NK-92 treated with Interleukin-12 subunit alpha and Interleukin-12 subunit beta, amount 100 ng/mL, for 24 hours (cell line): ENCODE measurements around the gene AGAP1.
"Not testable (repeated sequence)": the region's sequence is repeated elsewhere in the genome, so short reads cannot be mapped to it uniquely, and the experiment has no call there.

Source experiments
- DNase-seq: peaks from one replicate; lab custom pipeline; 2025; lab: John Stamatoyannopoulos, UW

Gene AGAP1

DNA sequence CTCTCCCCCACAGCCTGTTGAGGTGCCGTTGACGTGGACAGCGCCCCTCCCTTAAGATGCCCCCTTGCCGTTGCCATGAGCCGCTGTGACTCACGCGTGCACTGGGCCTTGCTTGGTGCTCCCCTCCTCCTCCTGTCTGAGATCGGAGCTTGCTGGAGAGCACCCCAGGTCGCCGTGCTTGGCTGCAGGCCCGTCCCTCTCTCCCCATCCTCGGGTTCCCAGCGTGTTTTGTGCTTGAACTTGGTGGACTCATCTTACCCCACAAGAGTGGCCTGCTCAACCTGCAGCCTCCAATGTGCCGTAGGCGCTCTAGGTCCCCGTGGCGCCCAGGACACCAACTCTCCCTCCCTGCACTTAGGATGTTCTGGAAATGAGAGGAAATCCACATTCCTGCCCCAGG is 634.5 kb downstream of the AGAP1 start:
- no peak for DNase-seq

DNA sequence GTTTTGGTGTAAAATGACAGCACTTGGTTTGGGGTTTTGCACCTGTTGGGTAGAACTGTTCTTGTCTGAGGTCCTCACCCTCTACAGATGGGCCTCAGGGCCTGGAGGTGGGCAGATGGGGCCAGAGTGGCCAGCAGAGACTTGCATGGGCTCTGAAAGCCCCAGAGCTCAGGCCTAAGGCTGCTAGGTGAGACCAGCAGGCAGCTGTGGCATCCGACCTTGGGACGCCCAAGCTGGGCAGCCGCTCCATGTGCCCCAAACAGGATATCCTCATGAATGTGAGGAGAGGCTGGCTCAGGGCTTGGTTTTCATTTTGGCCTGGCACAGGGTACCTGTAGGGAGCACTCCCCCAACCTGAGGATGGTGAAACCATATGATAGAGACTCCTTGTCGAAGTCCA is 636.1 kb downstream of the AGAP1 start:
- no peak for DNase-seq

DNA sequence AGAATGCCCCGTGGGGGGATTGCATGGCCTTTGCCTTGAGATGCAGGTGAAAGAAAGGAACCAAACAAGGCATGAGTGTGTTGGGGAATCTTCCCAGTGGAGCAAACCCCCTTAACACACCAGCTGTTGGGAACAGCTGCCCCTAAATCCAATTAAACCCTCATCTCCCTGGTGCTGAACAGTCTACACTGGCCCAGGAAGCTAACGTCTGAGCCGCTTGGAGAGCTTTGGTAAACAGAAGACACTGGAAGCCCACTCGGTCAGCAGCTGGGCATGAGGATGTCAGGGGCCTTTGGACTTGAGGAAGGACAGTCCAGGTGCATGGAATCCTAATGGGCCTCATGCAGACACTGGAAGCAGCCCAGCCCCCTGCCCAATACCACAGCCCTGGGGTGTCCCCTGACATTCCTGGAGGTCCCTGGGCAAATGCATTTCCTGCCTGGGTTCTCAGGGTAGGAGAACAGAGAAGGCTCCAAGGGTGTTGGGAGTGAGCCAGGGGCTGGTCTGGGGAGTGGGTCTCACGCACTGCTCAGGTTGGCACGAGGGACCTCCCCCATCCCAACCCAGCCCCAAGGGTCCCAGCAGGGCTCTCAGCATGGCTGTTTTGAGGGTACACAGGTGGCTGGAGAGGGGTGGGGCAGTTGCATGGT is 636.6 kb downstream of the AGAP1 start:
- no peak for DNase-seq

GRCh38 chr2:236131073-236131692 is 637.3 kb downstream of the AGAP1 start:
- DNase-seq, result no peak

GRCh38 chr2:236133410-236134012 is 639.7 kb downstream of the AGAP1 start:
- no peak for DNase-seq

GRCh38 chr2:236136538-236136937 is 642.7 kb downstream of the AGAP1 start:
- no peak for DNase-seq

DNA sequence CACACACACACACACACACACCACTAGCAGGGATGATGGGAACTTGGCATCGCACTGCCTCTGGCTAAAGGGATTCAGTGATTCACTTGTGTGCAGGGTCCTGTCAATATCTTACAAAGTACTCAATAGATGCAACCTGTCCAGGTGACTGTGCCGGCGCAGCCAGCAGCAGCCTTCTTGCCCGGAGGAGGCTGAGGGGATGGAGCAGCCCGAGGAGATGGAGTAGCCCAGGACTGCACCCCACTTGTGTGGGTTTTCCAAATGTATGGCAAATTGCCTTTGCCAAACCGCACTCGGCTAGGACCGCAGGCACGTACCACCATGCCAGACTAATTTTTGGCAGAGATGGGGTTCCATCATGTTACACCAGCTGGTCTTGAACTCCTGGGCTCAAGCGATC is 643.2 kb downstream of the AGAP1 start:
- no peak for DNase-seq

DNA sequence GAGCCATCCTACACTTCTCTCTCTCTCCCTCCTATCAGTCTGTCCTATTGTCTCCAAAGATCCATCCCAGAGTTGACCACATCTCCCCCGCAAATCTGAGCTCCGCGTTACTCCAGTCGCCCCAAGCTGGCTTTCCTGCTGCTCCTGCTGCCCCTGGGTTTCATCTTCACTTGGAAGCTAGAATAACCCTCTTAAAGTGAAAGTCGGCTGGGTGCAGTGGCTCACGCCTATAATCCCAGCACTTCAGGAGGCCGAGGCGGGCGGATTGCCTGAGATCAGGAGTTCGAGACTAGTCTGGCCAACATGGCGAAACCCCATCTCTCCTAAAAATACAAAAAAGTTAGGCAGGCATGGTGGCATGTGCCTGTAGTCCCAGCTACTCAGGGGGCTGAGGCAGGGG is 647.8 kb downstream of the AGAP1 start:
- DNase-seq, result not testable (repeated sequence)

- DNase-seq, result no peak
Measured at GRCh38 chr2:236143811-236144210, 650.0 kb downstream of the AGAP1 start.

DNA sequence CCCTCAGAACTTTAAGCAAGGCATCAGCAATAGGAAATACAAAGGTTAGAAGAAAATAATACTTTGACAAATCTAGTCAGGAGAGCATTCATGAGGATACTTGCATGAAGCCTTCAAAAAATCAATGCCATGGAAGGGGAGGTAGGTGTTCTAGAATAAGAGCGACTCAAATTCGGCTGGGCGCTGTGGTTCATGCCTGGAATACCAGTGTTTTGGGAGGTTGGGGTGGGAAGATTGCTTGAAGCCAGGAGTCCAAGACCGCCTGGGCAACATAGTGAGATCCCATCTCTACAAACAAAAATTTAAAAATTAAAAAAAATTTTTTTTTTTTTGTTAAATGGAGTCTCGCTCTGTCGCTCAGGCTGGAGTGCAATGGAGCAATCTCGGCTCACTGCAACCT is 652.6 kb downstream of the AGAP1 start:
- DNase-seq, result no peak

- DNase-seq, result no peak
Measured at GRCh38 chr2:236155406-236155805, 661.6 kb downstream of the AGAP1 start.

GRCh38 chr2:236156095-236156859 is 662.4 kb downstream of the AGAP1 start:
- no peak for DNase-seq

- no peak for DNase-seq
Measured at GRCh38 chr2:236156860-236157194, 663.0 kb downstream of the AGAP1 start.

DNA sequence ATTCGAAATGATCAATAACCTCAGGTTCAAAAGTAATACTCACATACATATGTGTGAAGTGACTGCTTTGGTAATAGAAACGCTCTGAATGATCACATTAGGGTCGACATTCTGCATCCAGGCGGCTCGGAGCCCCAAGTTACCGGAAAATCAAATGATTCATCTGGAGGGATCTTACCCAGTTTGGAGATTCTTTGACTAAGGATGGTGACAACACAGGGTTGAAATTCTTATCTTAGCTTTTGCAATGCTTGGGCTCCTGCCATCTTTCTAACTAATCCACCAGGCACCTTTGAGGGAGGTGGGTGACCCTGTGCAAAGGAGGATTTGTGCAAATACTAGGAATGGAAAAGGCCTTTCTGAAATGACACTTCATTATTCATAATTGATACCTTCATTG is 663.5 kb downstream of the AGAP1 start:
- no peak for DNase-seq

- DNase-seq, result no peak
Measured at GRCh38 chr2:236157815-236158498, 664.1 kb downstream of the AGAP1 start.

DNA sequence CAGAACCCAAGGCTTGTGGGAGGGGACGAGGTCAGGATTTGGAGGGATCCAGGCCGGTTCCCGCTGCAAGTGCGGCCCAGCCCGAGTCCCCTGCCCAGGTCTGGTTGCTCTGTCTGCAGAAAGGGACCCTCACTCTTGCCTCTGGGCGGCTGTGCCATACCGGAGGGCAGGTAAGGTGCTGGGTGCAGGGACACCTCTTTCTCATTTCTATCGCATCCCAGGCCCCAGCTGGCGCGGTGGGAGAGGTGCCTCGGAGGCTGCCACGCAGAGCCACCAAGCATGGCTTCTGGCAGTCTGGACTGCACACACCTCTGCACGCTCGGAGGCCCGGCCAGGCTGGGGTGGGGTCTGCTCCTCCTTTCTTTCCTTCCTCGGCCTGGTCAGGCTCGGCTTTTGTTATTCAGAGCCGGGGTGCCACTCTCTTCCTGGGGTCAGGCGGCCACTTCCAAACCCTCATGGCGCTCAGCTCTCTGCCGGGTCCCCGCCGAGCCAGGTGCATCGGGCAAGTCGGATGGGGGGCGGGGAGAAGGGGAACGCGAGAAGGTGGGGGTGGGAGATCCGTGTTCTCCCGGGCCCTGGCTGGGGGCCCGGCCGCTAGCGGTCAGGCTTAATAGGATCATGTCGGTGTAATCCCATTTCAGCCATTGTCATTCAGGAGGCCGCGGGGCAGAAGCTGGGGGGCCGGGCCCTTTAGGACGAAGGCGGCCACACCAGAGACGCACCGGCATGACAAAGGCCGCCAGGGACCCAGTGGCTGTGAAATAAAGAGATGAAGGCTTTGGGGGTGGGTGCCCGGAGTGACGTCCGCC is 665.3 kb downstream of the AGAP1 start:
- no peak for DNase-seq

GRCh38 chr2:236159778-236160170 is 665.9 kb downstream of the AGAP1 start:
- no peak for DNase-seq

- DNase-seq, result no peak
Measured at GRCh38 chr2:236160366-236161081, 666.7 kb downstream of the AGAP1 start.

- DNase-seq, result no peak
Measured at GRCh38 chr2:236161082-236161462, 667.2 kb downstream of the AGAP1 start.

DNA sequence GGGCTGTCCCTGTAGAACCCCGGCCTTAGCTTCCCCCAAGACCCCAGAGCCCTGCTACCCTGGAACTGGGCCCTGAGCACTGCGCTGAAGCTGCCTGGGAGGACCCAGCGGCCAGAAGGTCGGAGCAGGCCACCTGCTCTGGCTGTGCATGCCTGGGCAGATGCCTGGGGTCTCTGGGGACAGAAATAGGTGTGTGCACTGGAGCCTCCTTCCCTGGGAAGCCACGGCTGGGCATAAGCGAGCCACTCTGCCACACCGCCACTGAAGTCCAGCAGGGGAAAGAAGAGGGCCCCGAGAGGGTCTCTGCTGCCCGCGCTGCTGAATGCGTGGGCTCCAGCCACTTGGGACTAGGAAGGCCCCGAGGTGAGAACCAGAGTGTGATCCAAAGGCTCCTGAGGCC is 667.7 kb downstream of the AGAP1 start:
- no peak for DNase-seq
